ENCODE data around the gene SORCS2. TPM values are rescaled to one million over a fixed set of nuclear protein-coding genes. Genes with fewer than 3 reads are reported as not detected.

SORCS2 gene
- polyA plus RNA-seq, 1 donor (not counting 4 experiments of a cell fraction or from before 2014, with no cell fraction given), result 0.09 TPM

DNA sequence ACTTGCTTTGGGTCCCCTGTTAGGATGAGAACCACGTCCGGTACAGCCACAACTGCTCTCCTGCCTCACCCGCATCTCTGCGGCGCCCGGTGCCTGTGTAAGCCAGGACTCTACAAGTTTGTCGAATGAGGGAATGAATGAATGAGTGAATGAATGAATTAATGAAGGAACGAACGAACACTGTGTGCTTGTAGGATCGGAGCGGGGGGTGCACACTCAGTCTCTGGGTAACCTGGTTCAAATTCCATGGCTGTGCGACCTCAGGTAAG is 443.8 kb downstream of the SORCS2 start:
- TF ChIP-seq, protein P1, sequence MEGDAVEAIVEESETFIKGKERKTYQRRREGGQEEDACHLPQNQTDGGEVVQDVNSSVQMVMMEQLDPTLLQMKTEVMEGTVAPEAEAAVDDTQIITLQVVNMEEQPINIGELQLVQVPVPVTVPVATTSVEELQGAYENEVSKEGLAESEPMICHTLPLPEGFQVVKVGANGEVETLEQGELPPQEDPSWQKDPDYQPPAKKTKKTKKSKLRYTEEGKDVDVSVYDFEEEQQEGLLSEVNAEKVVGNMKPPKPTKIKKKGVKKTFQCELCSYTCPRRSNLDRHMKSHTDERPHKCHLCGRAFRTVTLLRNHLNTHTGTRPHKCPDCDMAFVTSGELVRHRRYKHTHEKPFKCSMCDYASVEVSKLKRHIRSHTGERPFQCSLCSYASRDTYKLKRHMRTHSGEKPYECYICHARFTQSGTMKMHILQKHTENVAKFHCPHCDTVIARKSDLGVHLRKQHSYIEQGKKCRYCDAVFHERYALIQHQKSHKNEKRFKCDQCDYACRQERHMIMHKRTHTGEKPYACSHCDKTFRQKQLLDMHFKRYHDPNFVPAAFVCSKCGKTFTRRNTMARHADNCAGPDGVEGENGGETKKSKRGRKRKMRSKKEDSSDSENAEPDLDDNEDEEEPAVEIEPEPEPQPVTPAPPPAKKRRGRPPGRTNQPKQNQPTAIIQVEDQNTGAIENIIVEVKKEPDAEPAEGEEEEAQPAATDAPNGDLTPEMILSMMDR (optimal IDR thresholded peaks at IDR 0.05 in 1 of 3, IDR thresholded peaks at IDR 0.05 in 1 of 3, conservative IDR thresholded peaks at IDR 0.05 in 1 of 3; ENCODE audit: extremely low read depth in 1 of 3, insufficient read depth in 2 of 3, low read length in 3 of 3), result no peak
- no peak for TF ChIP-seq EZH2 (IDR thresholded peaks at IDR 0.05; ENCODE audit: low read length)
- dilution Hi-C loops (cut with MboI; ENCODE audit: extremely low pct_ligation_motif_present, low sequenced_read_pairs), result no loop called here
- Histone ChIP-seq H3K36me3 (ENCODE audit: control insufficient read depth in 2 of 2, extremely low read depth in 1 of 2, insufficient read depth in 2 of 2, low read length in 2 of 2) (no peaks in the 10 kb centered on the region), H3K9ac (ENCODE audit: control insufficient read depth, extremely low read depth, insufficient read depth, low read length) (no peak overlapping the region), H3K27me3 (ENCODE audit: control insufficient read depth, extremely low read depth, insufficient read depth, low read length) (peaks cover 39% of the 10 kb centered on the region), H3K79me2 (ENCODE audit: control insufficient read depth, insufficient read depth, low read length) (no peaks in the 10 kb centered on the region), H2AFZ (ENCODE audit: control insufficient read depth, low read length) (no peak overlapping the region), H3K9me3 (ENCODE audit: control insufficient read depth, low read depth, low read length) (peaks cover 2% of the 10 kb centered on the region), H3K4me3 (ENCODE audit: control insufficient read depth in 2 of 3, extremely low read depth in 1 of 3, insufficient read depth in 2 of 3, low read depth in 1 of 3, low read length in 3 of 3) (no peak overlapping the region), H3K4me2 (ENCODE audit: control insufficient read depth, extremely low read depth, insufficient read depth, low read depth, low read length) (no peak overlapping the region), H4K20me1 (ENCODE audit: control insufficient read depth, extremely low read depth, insufficient read depth, low read length) (no peaks in the 10 kb centered on the region), H3K9me1 (ENCODE audit: control insufficient read depth, extremely low read depth, insufficient read depth, low read length) (no peaks in the 10 kb centered on the region), H3K4me1 (ENCODE audit: control insufficient read depth, extremely low read depth, insufficient read depth, low read length) (peaks cover 4% of the 10 kb centered on the region), H3K27ac (ENCODE audit: control insufficient read depth, insufficient read depth, low read length) (no peak overlapping the region)
- no peak for FAIRE-seq
- DNase-seq (ENCODE audit: low read depth, low spot score), result no peak

DNA sequence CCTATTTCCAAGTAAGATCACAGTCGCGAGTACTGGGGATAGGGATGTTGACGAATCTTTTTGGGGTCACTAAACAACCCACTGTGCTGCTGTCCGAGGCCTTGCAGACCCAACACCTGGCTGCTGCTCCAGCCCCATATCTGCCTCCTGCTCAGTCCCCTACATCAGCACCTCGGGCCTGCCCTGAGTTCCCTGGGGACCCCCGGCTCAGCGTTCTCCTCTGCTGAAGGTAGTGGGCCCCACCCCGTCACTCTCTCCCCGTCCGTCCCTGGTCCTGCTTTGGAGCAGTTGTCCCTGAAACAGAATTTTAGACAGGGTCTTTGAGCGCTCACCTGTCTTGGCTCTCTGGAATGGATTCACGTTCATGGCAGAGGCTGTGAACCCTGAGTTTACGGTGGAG is 444.8 kb downstream of the SORCS2 start:
- no peaks in the 10 kb centered on the region for H3K9me1 ChIP-seq (ENCODE audit: control insufficient read depth, extremely low read depth, insufficient read depth, low read length)
- H2AFZ ChIP-seq (ENCODE audit: control insufficient read depth, low read length), result no peak overlapping the region
- no peak for FAIRE-seq
- dilution Hi-C loops (cut with MboI; ENCODE audit: extremely low pct_ligation_motif_present, low sequenced_read_pairs), result no loop called here
- peaks cover 2% of the 10 kb centered on the region for H3K9me3 ChIP-seq (ENCODE audit: control insufficient read depth, low read depth, low read length)
- no peaks in the 10 kb centered on the region for H3K36me3 ChIP-seq (ENCODE audit: control insufficient read depth in 2 of 2, extremely low read depth in 1 of 2, insufficient read depth in 2 of 2, low read length in 2 of 2)
- no peak overlapping the region for H3K27ac ChIP-seq (ENCODE audit: control insufficient read depth, insufficient read depth, low read length)
- no peak overlapping the region for H3K4me3 ChIP-seq (ENCODE audit: control insufficient read depth in 2 of 3, extremely low read depth in 1 of 3, insufficient read depth in 2 of 3, low read depth in 1 of 3, low read length in 3 of 3)
- no peak for TF ChIP-seq EZH2 (IDR thresholded peaks at IDR 0.05; ENCODE audit: low read length)
- TF ChIP-seq, protein P1 (optimal IDR thresholded peaks at IDR 0.05 in 1 of 3, IDR thresholded peaks at IDR 0.05 in 1 of 3, conservative IDR thresholded peaks at IDR 0.05 in 1 of 3; ENCODE audit: extremely low read depth in 1 of 3, insufficient read depth in 2 of 3, low read length in 3 of 3), result no peak
- no peaks in the 10 kb centered on the region for H3K79me2 ChIP-seq (ENCODE audit: control insufficient read depth, insufficient read depth, low read length)
- no peak overlapping the region for H3K4me2 ChIP-seq (ENCODE audit: control insufficient read depth, extremely low read depth, insufficient read depth, low read depth, low read length)
- H4K20me1 ChIP-seq (ENCODE audit: control insufficient read depth, extremely low read depth, insufficient read depth, low read length), result no peaks in the 10 kb centered on the region
- peaks cover 34% of the 10 kb centered on the region for H3K27me3 ChIP-seq (ENCODE audit: control insufficient read depth, extremely low read depth, insufficient read depth, low read length)
- no peaks in the 10 kb centered on the region for H3K4me1 ChIP-seq (ENCODE audit: control insufficient read depth, extremely low read depth, insufficient read depth, low read length)
- no peak overlapping the region for H3K9ac ChIP-seq (ENCODE audit: control insufficient read depth, extremely low read depth, insufficient read depth, low read length)
- no peak for DNase-seq (ENCODE audit: low read depth, low spot score)

All from keratinocyte (primary cell).